Regular cardiac myocyte (primary cell): ENCODE measurements around the gene B4GALT4. TPM values are rescaled to one million over a fixed set of nuclear protein-coding genes. Genes with fewer than 3 reads are reported as not detected.

ENCODE experiments used
- total RNA-seq: library from RNA; depleted of rRNA; stranded (reverse); fragments of >200 nt; gene quantifications from 2 replicates; pipeline ENCODE4 v1.2.3, GENCODE V29; 2014

The B4GALT4 gene
- total RNA-seq: 41.0 and 72.2 TPM in 2 replicates

GRCh38 chr3:119240591-119241434, at the start of gene B4GALT4:
TSS of gene B4GALT4 (minus strand) at chr3:119240878. CDS start at chr3:119230099, 10,779 bp downstream.

GRCh38 chr3:119173325-119173724, 67.4 kb downstream of the B4GALT4 start, which contains the start of gene UPK1B:
TSS of gene UPK1B (plus strand) at chr3:119173598. CDS start at chr3:119186742, 13,144 bp downstream.

Other genes starting within 250 kb of the B4GALT4 start
- 0.56 TPM in 1 of 2 replicates, not detected in the other for gene IGSF11, start 206.0 kb downstream of the B4GALT4 start, total RNA-seq
- gene TEX55, start 94.7 kb downstream of the B4GALT4 start, total RNA-seq: not detected in 2 replicates
- gene UPK1B, start 67.3 kb downstream of the B4GALT4 start, total RNA-seq: 0.19 and 2.8 TPM in 2 replicates
- gene ARHGAP31, start 53.5 kb upstream of the B4GALT4 start, total RNA-seq: 7.6 and 10.5 TPM in 2 replicates
- gene TMEM39A, start 222.7 kb upstream of the B4GALT4 start, total RNA-seq: 39.1 and 50.7 TPM in 2 replicates
- gene POGLUT1, start 228.1 kb upstream of the B4GALT4 start, total RNA-seq: 18.6 and 33.8 TPM in 2 replicates